GM20000 (cell line): Measurements from ENCODE around the gene CYB5B.

Source experiments
- DNase-seq: peaks from one replicate; pipeline ENCODE4 v3.0.0; 2012; ENCODE audit warnings: low spot score
- CTCF ChIP-seq: IDR thresholded peaks from 2 replicates; pipeline ENCODE4 v1.5.1; 2012; ENCODE audit warnings: mild to moderate bottlenecking, control low read depth; ENCODE audit errors: extremely low read depth, missing control alignments

Gene CYB5B

DNA sequence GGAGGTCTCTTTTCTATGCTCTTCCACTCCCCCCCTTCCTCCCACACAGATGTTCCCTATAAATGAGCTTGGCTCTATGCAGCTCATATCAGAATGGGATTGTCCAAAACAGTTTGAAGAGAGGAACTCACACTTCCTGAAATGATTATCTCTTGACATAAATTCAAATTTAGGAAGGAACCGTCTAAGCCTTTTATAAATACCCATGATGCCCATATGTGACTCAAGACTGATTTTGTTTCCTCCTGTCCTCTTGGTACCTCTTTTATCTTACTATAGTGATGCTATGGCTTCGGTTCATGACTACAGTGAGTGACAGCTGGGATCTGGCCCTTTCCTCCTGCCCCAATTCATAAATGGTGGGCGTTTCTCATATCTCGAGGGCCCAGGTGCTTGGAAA is 22.0 kb upstream of the CYB5B start:
- DNase-seq = no peak
- no peak for TF ChIP-seq CTCF

GRCh38 chr16:69404275-69404805 is 20.1 kb upstream of the CYB5B start:
- TF ChIP-seq CTCF = no peak
- DNase-seq = no peak

GRCh38 chr16:69405326-69405725 is 19.1 kb upstream of the CYB5B start:
- no peak for DNase-seq
- no peak for TF ChIP-seq CTCF

- DNase-seq = no peak
- TF ChIP-seq CTCF = no peak
Measured at GRCh38 chr16:69405757-69406156, 18.7 kb upstream of the CYB5B start.

GRCh38 chr16:69406780-69407331 is 17.6 kb upstream of the CYB5B start:
- no peak for TF ChIP-seq CTCF
- no peak for DNase-seq

GRCh38 chr16:69407702-69408323 is 16.6 kb upstream of the CYB5B start:
- DNase-seq = no peak
- no peak for TF ChIP-seq CTCF

DNA sequence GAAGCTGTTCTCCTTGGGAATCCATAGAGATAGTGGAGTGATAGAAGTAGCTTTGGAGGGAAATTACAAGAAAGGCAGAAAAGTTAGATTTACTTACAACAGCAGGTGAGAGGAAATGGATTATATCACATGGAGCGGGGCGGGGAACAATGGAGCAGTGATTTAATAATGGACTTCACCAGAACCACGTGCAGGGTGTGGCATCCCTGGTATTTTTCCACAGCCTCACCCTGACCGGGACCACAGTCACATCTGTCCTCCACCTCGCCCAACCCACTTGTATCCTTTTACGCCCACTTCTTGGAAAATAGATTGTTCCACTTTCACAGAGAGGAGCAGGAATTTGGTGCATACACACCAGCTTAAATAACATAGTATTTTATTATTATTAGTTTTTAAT is 15.9 kb upstream of the CYB5B start:
- TF ChIP-seq CTCF = no peak
- DNase-seq = no peak
